ENCODE results near the gene LRIG3.
"Not testable (repeated sequence)": the region's sequence is repeated elsewhere in the genome, so short reads cannot be mapped to it uniquely, and the experiment has no call there.

Gene LRIG3

GRCh38 chr12:58920102-58920960 is at the start of gene LRIG3:
Gene LRIG3 (minus strand): TSS chr12:58920504. CDS start chr12:58920235, 269 bp downstream.
- DNase-seq (ENCODE audit: low spot score) = peak; percentile 65

GRCh38 chr12:58969237-58969636 is 48.9 kb upstream of the LRIG3 start:
- no peak for DNase-seq (ENCODE audit: low spot score)

DNA sequence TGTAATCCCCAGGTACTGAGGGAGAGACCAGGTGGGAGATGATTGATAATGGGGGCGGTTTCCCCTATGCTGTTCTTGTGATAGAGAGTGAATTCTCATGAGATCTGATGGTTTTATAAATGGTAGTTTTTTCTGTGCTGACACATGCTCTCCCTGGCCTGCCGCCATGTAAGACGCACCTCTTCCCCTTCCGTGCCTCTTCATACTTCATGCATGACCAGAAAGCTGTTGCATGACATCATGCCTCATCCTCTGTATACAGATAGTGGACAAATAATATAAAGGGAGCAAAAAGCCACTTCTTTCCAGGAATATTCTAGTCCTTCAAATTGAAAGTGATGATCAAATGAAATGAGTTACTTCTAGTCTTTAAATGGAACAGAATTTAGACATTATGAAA is 47.3 kb upstream of the LRIG3 start:
- no peak for DNase-seq (ENCODE audit: low spot score)

DNA sequence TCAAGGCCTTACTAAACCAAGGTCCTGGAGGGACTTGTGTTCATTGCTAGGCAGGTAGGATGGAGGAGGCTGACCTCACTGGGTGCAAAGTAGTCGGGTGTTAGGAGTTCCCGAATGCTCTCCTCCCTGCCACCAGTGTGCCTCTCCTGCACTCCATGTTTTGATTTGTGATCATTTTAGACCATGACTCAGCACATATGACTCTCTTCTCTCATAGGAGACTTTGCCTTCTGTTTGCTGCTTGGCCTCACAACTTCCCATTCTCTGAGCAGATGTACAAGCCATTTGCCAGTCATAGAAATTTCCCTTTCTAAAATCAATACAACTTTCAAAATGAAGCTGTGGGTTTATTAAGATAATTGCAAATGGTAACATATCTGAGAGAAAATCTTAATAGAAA is 46.6 kb upstream of the LRIG3 start:
- DNase-seq (ENCODE audit: low spot score) = no peak

GRCh38 chr12:58965568-58965967 is 45.3 kb upstream of the LRIG3 start:
- DNase-seq (ENCODE audit: low spot score) = no peak

- no peak for DNase-seq (ENCODE audit: low spot score)
These were observed 43.5 kb upstream of the LRIG3 start for GRCh38 chr12:58963844-58964243.

DNA sequence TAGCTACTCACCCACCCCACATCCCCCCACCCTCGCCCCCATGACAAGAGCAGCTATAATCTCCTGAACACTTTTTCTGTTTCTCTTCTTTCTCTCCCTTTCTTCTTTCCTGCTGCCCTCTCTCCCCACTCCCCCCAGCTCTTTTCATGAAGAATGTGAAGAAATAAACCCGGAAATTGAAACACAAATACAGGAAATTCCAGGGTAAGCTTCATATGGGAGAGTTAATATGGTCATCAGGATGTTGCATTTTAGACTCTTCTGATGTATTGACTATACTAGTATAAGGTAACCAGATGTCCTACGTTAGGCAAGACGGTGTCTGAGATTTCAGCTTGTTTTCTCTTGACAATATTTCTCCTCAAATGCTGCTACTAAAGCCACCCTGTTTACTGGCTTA is 41.6 kb upstream of the LRIG3 start:
- no peak for DNase-seq (ENCODE audit: low spot score)

GRCh38 chr12:58961166-58961565 is 40.9 kb upstream of the LRIG3 start:
- no peak for DNase-seq (ENCODE audit: low spot score)

- no peak for DNase-seq (ENCODE audit: low spot score)
These were observed 39.5 kb upstream of the LRIG3 start for GRCh38 chr12:58959639-58960300.

DNA sequence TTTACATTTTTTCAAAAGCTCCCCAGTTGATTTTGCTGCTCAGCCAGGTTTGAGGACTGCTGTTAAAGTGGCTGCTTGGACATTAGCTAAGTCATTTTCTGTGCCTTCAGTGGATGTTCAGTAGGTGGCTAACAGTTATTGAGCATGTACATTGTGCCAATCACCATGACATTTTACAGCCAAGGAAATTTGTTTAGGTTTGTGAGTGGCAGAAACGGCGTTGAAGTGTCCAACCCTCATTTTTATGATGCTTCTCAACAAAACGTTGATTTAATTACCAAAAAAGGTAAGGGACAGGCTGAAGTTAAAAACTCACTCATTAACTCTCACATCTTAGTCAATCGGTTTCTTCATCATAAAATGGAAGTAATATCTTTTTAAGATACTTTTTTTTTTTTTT is 37.0 kb upstream of the LRIG3 start:
- no peak for DNase-seq (ENCODE audit: low spot score)

- no peak for DNase-seq (ENCODE audit: low spot score)
These were observed 35.5 kb upstream of the LRIG3 start for GRCh38 chr12:58955849-58956248.

DNA sequence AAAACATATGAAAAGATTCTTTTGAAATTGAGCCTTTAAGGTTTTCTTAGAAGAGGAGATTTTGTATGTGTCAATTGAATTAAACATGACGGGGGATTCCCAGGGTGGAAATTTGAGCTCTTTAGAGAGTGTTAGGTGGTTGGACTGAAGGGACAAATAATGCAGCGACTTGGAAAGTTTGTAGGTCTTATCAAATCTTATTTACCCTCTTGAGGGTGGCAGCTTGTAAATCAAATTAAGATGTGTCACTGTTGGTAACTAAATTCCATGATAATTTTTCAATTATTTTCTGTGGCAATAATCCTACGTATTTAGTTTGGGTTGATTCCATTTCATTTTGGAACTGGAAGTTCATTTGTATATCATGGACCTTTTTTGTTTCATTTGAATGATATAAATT is 33.7 kb upstream of the LRIG3 start:
- DNase-seq (ENCODE audit: low spot score) = no peak

- DNase-seq (ENCODE audit: low spot score) = no peak
These were observed 30.4 kb upstream of the LRIG3 start for GRCh38 chr12:58950739-58951100.

- DNase-seq (ENCODE audit: low spot score) = not testable (repeated sequence)
These were observed 29.8 kb upstream of the LRIG3 start for GRCh38 chr12:58949954-58950738.

GRCh38 chr12:58943079-58943478 is 22.8 kb upstream of the LRIG3 start:
- DNase-seq (ENCODE audit: low spot score) = no peak

DNA sequence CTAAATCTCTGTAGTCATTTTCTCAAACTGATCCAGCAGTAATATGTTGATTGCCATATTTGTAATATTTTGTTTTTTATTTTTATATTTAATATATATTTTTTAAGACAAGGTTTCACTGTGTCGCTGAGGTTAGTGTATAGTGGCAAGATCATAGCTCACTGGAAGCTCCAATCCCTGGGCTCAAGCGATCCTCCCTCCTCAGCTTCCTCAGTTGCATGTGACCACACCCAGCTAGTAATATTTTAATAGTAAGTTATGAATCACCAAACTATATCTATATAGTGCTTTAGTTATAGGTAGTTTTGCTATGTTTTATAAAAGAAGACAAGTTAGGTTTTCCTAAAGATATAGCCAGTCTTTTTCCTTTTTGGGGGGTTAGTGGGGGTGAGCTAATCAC is 22.0 kb upstream of the LRIG3 start:
- no peak for DNase-seq (ENCODE audit: low spot score)

GRCh38 chr12:58939399-58940100 is 19.2 kb upstream of the LRIG3 start:
- no peak for DNase-seq (ENCODE audit: low spot score)

DNA sequence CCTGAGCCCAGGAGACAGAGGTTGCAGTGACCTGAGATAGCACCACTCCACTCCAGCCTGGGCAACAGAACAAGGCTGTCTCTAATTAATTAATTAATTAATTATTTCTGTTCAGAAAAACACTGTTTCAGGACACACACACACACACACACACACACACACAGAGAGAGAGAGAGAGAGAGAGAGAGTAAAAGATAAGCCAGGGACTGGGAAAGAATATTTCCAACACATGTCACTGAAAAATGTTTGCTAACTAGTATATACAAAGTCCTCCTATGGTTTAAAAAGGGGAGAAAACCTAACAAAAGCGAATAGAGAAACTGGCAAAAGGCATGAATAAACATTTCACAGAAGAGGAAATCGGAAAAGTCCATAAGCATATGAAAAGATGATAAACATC is 18.1 kb upstream of the LRIG3 start:
- DNase-seq (ENCODE audit: low spot score) = no peak

DNA sequence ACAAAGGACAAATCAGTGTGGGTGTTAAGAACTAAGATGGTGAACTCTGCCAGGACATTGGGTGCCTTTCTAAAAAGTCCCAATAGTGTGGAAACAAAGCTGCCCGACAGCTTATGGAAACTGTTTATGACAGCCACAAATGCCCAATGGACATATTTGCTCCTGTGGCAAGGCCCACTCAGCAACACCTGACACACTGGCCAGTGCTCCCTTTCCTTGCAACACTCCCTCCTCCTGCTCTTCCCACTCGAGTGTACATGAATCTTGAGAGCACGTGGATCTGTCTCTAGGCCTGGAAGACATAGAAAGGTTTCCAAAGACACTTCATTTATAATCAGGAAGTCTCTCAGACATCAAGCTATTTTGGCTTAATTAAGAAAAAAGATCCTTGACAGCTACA is 14.2 kb upstream of the LRIG3 start:
- DNase-seq (ENCODE audit: low spot score) = no peak

- DNase-seq (ENCODE audit: low spot score) = no peak
These were observed 12.7 kb upstream of the LRIG3 start for GRCh38 chr12:58932806-58933681.

GRCh38 chr12:58931518-58931917 is 11.2 kb upstream of the LRIG3 start:
- DNase-seq (ENCODE audit: low spot score) = no peak

All from COLO829 (cell line).